Measurements from ENCODE around the gene CRP. TPM values are rescaled to one million over a fixed set of nuclear protein-coding genes. Genes with fewer than 3 reads are reported as not detected.

Gene CRP
- total and polyA plus RNA-seq, 2 of the 13 experiments (the other 11 are each of a cell fraction or from before 2014, with no cell fraction given): not detected

GRCh38 chr1:159669338-159669737 lies 45.1 kb downstream of the CRP start:
- Histone ChIP-seq H3K4me3 (replicated peaks in 1 of 3; ENCODE audit: insufficient read depth in 1 of 3, low read depth in 2 of 3, low read length in 3 of 3) (no peak overlapping the region), H3K27me3 (ENCODE audit: control insufficient read depth in 1 of 2, insufficient read depth in 2 of 2, low read length in 2 of 2) (no peaks in the 10 kb centered on the region; a peak in 1 of 5 replicates), H3K36me3 (replicated peaks in 1 of 2; ENCODE audit: control insufficient read depth in 1 of 2, insufficient read depth in 2 of 2, low read length in 2 of 2) (no peaks in the 10 kb centered on the region), H4K20me1 (ENCODE audit: insufficient read depth, low read length) (no peaks in the 10 kb centered on the region), H3K27ac (ENCODE audit: extremely low read length, insufficient read depth, low read length) (no peak overlapping the region), H3K9ac (ENCODE audit: insufficient read depth, low read depth, low read length) (no peak overlapping the region), H2AFZ (ENCODE audit: low read length) (no peak overlapping the region), H3K4me2 (ENCODE audit: low read depth, low read length) (no peak overlapping the region), H3K4me1 (ENCODE audit: insufficient read depth, low read length) (no peaks in the 10 kb centered on the region), H3K9me3 (ENCODE audit: low read length) (no peaks in the 10 kb centered on the region), H3K79me2 (ENCODE audit: insufficient read depth, low read length) (no peaks in the 10 kb centered on the region)
- in situ Hi-C loops (cut with HindIII; ENCODE audit: extremely low pct_ligation_motif_present, low pct_unique_long_range_greater_than_20kb): no loop called here
- POLR2A ChIA-PET: no interaction called here
- WGBS (ENCODE audit: low lambda C conversion rate): 0% methylated on average over 1 of the region's 1 CpG
- no TSS peak for BruUV-seq (replicated peaks)
- ATAC-seq (no peak), DNase-seq (ENCODE audit: low spot score) (no peak), FAIRE-seq (no peak)
- CTCF ChIA-PET (ENCODE audit: low intra/inter-chr PET ratio, low total read pairs): no interaction called here
- intact Hi-C loops (cut with micrococcal nuclease; ENCODE audit: unreplicated experiment): no loop called here
- TF ChIP-seq HNRNPLL (IDR thresholded peaks at IDR 0.05; ENCODE audit: low read depth, low read length, poor library complexity, severe bottlenecking) (no peak), E2F1 (CRISPR knock-in tag; IDR thresholded peaks at IDR 0.05) (no peak), PATZ1 (CRISPR knock-in tag; IDR thresholded peaks at IDR 0.05) (no peak), CCAR2 (optimal IDR thresholded peaks at IDR 0.05; ENCODE audit: low read depth, low read length) (no peak), NR0B2 (CRISPR knock-in tag; IDR thresholded peaks at IDR 0.05) (no peak), DBP (CRISPR knock-in tag; IDR thresholded peaks at IDR 0.05; ENCODE audit: not compliant biosample characterization) (no peak), SMAD3 (CRISPR knock-in tag; IDR thresholded peaks at IDR 0.05) (no peak), MEF2D (CRISPR knock-in tag; IDR thresholded peaks at IDR 0.05) (no peak), CTCF (CRISPR knock-in tag; IDR thresholded peaks at IDR 0.05) (no peak), NR2C2 (CRISPR knock-in tag; IDR thresholded peaks at IDR 0.05; ENCODE audit: borderline replicate concordance) (no peak), ZNF362 (CRISPR knock-in tag; IDR thresholded peaks at IDR 0.05; ENCODE audit: borderline replicate concordance) (no peak)

Measured in HepG2 (cell line).